Panc1 (cell line): ENCODE data around the gene MRPL33. TPM values are rescaled to one million over a fixed set of nuclear protein-coding genes. Genes with fewer than 3 reads are reported as not detected.

Experiments
- ATAC-seq: fragments of 200-7000 bp; cut with Tn5 transposase; 2 replicates; pipeline ENCODE4 v1.9.1; 2020; ENCODE audit warnings: mild to moderate bottlenecking, moderate library complexity
- BruUV-seq: library from RNA; stranded (reverse); fragments of 400-500 nt; replicated peaks from 2 replicates; lab custom pipeline; 2021; lab: Mats Ljungman, UMichigan
- CTCF ChIA-PET: fragments of 300-600 bp; sonication (Branson Sonifier 250); formaldehyde crosslinking; loops from one replicate; lab custom pipeline; 2022; ENCODE audit warnings: antibody characterized with exemption; lab: Charles Lee
- POLR2A ChIA-PET: fragments of 300-600 bp; sonication (Branson Sonifier 250); formaldehyde crosslinking; loops from one replicate; lab custom pipeline; 2022; ENCODE audit warnings: antibody characterized with exemption; lab: Charles Lee
- DNase-seq: peaks from one replicate; pipeline ENCODE4 v3.0.0-alpha.2; 2010; ENCODE audit warnings: low read depth, low spot score
- H3K27ac ChIP-seq: 2 replicates; pipeline ENCODE4 v1.5.1; 2011; ENCODE audit warnings: mild to moderate bottlenecking, low read length, inconsistent platforms
- H3K27me3 ChIP-seq: fragments of 200-500 bp; sonication (Bioruptor generic); 2 replicates; pipeline ENCODE4 v1.6.0; 2014; ENCODE audit warnings: low read length, inconsistent platforms; ENCODE audit not compliant: control insufficient read depth, insufficient read depth
- H3K36me3 ChIP-seq: fragments of 200-500 bp; sonication (Bioruptor generic); 2 replicates; pipeline ENCODE4 v1.5.1; 2014; ENCODE audit warnings: inconsistent platforms, mild to moderate bottlenecking, low read length, moderate library complexity; ENCODE audit not compliant: control insufficient read depth, insufficient read depth
- H3K4me1 ChIP-seq: 2 replicates; pipeline ENCODE4 v1.5.1; 2011; ENCODE audit warnings: inconsistent platforms, mild to moderate bottlenecking, low read length, moderate library complexity; ENCODE audit not compliant: control insufficient read depth, insufficient read depth
- H3K4me3 ChIP-seq, 2 experiments: 2 replicates each; pipeline ENCODE4 v1.5.1; 2011 to 2012; ENCODE audit warnings: low read depth in 2 of 2, low read length in 2 of 2, mild to moderate bottlenecking in 2 of 2, inconsistent platforms in 1 of 2, moderate library complexity in 1 of 2
- H3K9me3 ChIP-seq: fragments of 200-500 bp; sonication (Bioruptor generic); 2 replicates; pipeline ENCODE4 v1.5.1; 2014; ENCODE audit warnings: low read depth, mild to moderate bottlenecking, inconsistent platforms, low read length, moderate library complexity; ENCODE audit not compliant: control insufficient read depth, insufficient read depth
- POLR2AphosphoS5 ChIP-seq: IDR thresholded peaks from 2 replicates; pipeline ENCODE4 v1.6.1; 2012; ENCODE audit warnings: mild to moderate bottlenecking, low read depth, low read length, moderate library complexity
- SIN3A ChIP-seq: IDR thresholded peaks from 2 replicates; pipeline ENCODE4 v1.6.1; 2012; ENCODE audit warnings: low read depth, mild to moderate bottlenecking, low read length, moderate library complexity, borderline replicate concordance; ENCODE audit not compliant: insufficient read depth
- TCF7L2 ChIP-seq: IDR thresholded peaks from 2 replicates; pipeline ENCODE4 v1.6.1; 2011; ENCODE audit warnings: mild to moderate bottlenecking, low read depth, low read length, inconsistent platforms
- in situ Hi-C: cut with HindIII; loops from 2 replicates; pipeline ENCODE4 v1.10.0; 2016; ENCODE audit warnings: low sequenced_read_pairs, low pct_unique_long_range_greater_than_20kb
- intact Hi-C: fragments of 100-400 bp; cut with micrococcal nuclease; formaldehyde crosslinking; loops from one replicate; pipeline ENCODE4 v1.10.0; 2022; ENCODE audit not compliant: unreplicated experiment
- total RNA-seq: library from RNA; stranded (reverse); gene quantifications from one replicate; pipeline ENCODE4 v1.2.1, GENCODE V29; 2021; ENCODE audit not compliant: unreplicated experiment
- TF ChIP-seq, protein P1 (sequence below): fragments of 450-650 bp; IDR thresholded peaks from 2 replicates; pipeline ENCODE4 v1.5.1; 2017; ENCODE audit warnings: mild to moderate bottlenecking
- TF ChIP-seq, protein P2 (sequence below), 2 experiments: IDR thresholded peaks; 2 replicates each; pipeline ENCODE4 v1.6.1; 2011 to 2012; ENCODE audit warnings: low read depth in 2 of 2, control low read depth in 1 of 2, low read length in 1 of 2, mild to moderate bottlenecking in 1 of 2, moderate library complexity in 1 of 2; ENCODE audit not compliant: insufficient read depth in 1 of 2

Gene MRPL33
- total RNA-seq, 1 experiment from 2014 or later = 61.6 TPM

DNA sequence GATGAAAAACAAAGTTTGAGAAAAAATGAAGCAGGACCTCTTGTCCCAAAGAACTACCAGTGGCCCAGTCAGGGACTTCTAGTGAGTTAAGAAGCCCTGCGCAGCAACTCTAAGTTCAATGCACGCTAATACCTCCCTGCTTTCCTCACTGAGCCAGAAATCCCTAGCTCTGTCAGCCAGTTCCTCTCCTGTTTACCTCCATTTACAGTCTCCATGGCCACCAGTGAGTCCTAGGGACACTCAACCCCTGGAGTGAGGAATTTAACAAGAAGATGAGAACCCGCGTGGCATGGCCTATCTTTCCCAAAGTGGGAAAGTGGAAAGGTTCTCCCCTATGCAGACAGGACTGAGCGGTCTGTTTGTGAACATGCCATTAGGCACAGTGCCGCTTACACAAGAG lies 31.0 kb downstream of the MRPL33 start:
- TF ChIP-seq, protein P1, sequence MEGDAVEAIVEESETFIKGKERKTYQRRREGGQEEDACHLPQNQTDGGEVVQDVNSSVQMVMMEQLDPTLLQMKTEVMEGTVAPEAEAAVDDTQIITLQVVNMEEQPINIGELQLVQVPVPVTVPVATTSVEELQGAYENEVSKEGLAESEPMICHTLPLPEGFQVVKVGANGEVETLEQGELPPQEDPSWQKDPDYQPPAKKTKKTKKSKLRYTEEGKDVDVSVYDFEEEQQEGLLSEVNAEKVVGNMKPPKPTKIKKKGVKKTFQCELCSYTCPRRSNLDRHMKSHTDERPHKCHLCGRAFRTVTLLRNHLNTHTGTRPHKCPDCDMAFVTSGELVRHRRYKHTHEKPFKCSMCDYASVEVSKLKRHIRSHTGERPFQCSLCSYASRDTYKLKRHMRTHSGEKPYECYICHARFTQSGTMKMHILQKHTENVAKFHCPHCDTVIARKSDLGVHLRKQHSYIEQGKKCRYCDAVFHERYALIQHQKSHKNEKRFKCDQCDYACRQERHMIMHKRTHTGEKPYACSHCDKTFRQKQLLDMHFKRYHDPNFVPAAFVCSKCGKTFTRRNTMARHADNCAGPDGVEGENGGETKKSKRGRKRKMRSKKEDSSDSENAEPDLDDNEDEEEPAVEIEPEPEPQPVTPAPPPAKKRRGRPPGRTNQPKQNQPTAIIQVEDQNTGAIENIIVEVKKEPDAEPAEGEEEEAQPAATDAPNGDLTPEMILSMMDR = no peak
- TF ChIP-seq POLR2AphosphoS5 (no peak), TCF7L2 (no peak), SIN3A (no peak)
- TF ChIP-seq, protein P2, sequence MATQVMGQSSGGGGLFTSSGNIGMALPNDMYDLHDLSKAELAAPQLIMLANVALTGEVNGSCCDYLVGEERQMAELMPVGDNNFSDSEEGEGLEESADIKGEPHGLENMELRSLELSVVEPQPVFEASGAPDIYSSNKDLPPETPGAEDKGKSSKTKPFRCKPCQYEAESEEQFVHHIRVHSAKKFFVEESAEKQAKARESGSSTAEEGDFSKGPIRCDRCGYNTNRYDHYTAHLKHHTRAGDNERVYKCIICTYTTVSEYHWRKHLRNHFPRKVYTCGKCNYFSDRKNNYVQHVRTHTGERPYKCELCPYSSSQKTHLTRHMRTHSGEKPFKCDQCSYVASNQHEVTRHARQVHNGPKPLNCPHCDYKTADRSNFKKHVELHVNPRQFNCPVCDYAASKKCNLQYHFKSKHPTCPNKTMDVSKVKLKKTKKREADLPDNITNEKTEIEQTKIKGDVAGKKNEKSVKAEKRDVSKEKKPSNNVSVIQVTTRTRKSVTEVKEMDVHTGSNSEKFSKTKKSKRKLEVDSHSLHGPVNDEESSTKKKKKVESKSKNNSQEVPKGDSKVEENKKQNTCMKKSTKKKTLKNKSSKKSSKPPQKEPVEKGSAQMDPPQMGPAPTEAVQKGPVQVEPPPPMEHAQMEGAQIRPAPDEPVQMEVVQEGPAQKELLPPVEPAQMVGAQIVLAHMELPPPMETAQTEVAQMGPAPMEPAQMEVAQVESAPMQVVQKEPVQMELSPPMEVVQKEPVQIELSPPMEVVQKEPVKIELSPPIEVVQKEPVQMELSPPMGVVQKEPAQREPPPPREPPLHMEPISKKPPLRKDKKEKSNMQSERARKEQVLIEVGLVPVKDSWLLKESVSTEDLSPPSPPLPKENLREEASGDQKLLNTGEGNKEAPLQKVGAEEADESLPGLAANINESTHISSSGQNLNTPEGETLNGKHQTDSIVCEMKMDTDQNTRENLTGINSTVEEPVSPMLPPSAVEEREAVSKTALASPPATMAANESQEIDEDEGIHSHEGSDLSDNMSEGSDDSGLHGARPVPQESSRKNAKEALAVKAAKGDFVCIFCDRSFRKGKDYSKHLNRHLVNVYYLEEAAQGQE (IDR thresholded peaks at IDR 0.05; ENCODE audit: insufficient read depth in 1 of 2, low read depth in 2 of 2, low read length in 1 of 2) = no peak
- Histone ChIP-seq H3K36me3 (no peaks in the 10 kb centered on the region), H3K4me1 (peaks cover 5% of the 10 kb centered on the region), H3K9me3 (no peaks in the 10 kb centered on the region), H3K27ac (no peak overlapping the region), H3K4me3 (no peak overlapping the region), H3K27me3 (no peaks in the 10 kb centered on the region)
- no peak for ATAC-seq
- in situ Hi-C loops (no loop called here), intact Hi-C loops (no loop called here)
- no TSS peak for BruUV-seq
- ChIA-PET CTCF (no interaction called here), POLR2A (no interaction called here)
- DNase-seq = no peak

DNA sequence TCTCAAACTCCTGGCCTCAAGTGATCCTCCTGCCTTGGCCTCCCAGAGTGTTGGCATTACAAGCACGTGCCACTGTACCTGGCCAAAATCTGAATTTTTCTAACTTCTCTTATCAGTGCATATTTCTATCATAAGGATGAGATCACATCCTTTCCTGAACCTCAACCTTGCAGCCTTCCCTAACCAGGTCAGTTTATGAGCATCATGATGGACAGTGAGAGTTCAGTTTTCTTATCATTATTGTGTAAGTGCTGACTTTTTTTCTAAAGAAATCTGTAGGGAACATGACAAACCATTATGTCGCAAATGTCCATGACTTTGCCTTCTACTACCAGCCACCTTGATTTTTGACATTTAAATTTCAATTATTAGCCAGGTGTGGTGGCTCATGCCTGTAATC lies 31.5 kb downstream of the MRPL33 start:
- ChIA-PET CTCF (no interaction called here), POLR2A (no interaction called here)
- TF ChIP-seq SIN3A (no peak), TCF7L2 (no peak), POLR2AphosphoS5 (no peak)
- TF ChIP-seq, protein P1 = no peak
- TF ChIP-seq, protein P2 (IDR thresholded peaks at IDR 0.05; ENCODE audit: insufficient read depth in 1 of 2, low read depth in 2 of 2, low read length in 1 of 2) = no peak
- in situ Hi-C loops = no loop called here
- Histone ChIP-seq H3K36me3 (no peaks in the 10 kb centered on the region), H3K27ac (no peak overlapping the region), H3K9me3 (no peaks in the 10 kb centered on the region), H3K27me3 (no peaks in the 10 kb centered on the region), H3K4me3 (no peak overlapping the region), H3K4me1 (peaks cover 5% of the 10 kb centered on the region)
- DNase-seq (no peak), ATAC-seq (no peak)
- intact Hi-C loops = no loop called here
- no TSS peak for BruUV-seq
